Breast epithelium (tissue), 4 donors: ENCODE data around the gene EHF. TPM values are rescaled to one million over a fixed set of nuclear protein-coding genes. Genes with fewer than 3 reads are reported as not detected.

Experiments
- DNase-seq, 2 donors: peaks; one replicate each; pipeline ENCODE4 v3.0.0-alpha.2; 2019; ENCODE audit warnings: low spot score in 2 of 2
- H3K27ac ChIP-seq, 2 donors: fragments of 200-600 bp; sonication (generic) in 1 of 2; one replicate each; pipeline ENCODE4 v1.5.1; 2016 to 2019; ENCODE audit warnings: mild to moderate bottlenecking in 1 of 2
- H3K27me3 ChIP-seq, 2 donors: fragments of 200-600 bp; sonication (generic) in 1 of 2; one replicate each; pipeline versions ENCODE4 v1.5.1 to v1.6.0; 2017 to 2019; ENCODE audit warnings: control low read depth in 1 of 2, mild to moderate bottlenecking in 1 of 2
- H3K36me3 ChIP-seq: fragments of 200-600 bp; one replicate; pipeline ENCODE4 v1.5.1; 2019
- H3K4me1 ChIP-seq, 2 donors: fragments of 200-600 bp; sonication (generic); one replicate each; pipeline ENCODE4 v1.5.1; 2016 to 2019; ENCODE audit warnings: control low read depth in 1 of 2
- H3K4me3 ChIP-seq, 3 donors: fragments of 200-600 bp; sonication (generic); 1 replicate in 2 of 3; 2 replicates in 1 of 3; pipeline ENCODE4 v1.5.1; 2016 to 2019; ENCODE audit warnings: mild to moderate bottlenecking in 3 of 3, moderate library complexity in 2 of 3
- H3K9me3 ChIP-seq, 2 donors: fragments of 200-600 bp; sonication (generic) in 1 of 2; one replicate each; pipeline ENCODE4 v1.5.1; 2016 to 2019; ENCODE audit warnings: control low read depth in 1 of 2
- POLR2A ChIP-seq: fragments of 450-650 bp; IDR thresholded peaks from one replicate; pipeline ENCODE4 v1.6.1; 2016; ENCODE audit warnings: antibody characterized with exemption, mild to moderate bottlenecking, moderate library complexity
- POLR2AphosphoS5 ChIP-seq, 3 donors: sonication (generic); formaldehyde crosslinking; IDR thresholded peaks; one replicate each; pipeline ENCODE4 v1.6.1; 2017; ENCODE audit warnings: antibody characterized with exemption in 3 of 3
- intact Hi-C: fragments of 100-400 bp; cut with DNase I; formaldehyde crosslinking; loops from one replicate; pipeline ENCODE4 v1.15.1; 2023; ENCODE audit warnings: low total_unique reads
- total RNA-seq, 3 donors: library from RNA; depleted of rRNA; stranded (reverse); fragments of >200 nt; gene quantifications; one replicate each; pipeline ENCODE4 v1.1.0, GENCODE V29; 2016
- TF ChIP-seq, protein P1 (sequence below), 3 donors: fragments of 450-650 bp; IDR thresholded peaks; one replicate each; pipeline ENCODE4 v1.5.1; 2016 to 2017; ENCODE audit warnings: antibody characterized with exemption in 3 of 3, mild to moderate bottlenecking in 3 of 3, moderate library complexity in 3 of 3

Gene EHF
- total RNA-seq, 3 donors from 2014 or later, result 0.16 to 392 (median 132) TPM

DNA sequence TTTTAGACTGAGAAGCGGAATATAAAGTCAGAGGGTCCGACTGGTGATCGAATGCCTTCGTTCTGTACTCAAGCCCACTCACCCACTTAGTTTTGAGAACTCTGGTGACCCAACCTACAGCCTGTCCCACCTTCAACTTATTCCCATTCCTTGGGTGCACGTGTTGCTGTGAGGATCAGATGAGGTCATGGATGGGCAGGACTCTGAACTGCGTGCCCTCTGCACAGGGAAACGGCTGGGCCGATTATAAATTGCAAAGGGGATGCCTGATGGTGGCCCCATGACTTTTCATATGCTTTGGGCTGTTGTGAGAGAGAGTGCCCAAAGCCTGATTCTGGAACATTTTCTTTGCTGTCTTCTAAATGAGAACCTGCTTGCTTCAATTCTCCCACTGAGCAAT, 16.0 kb upstream of the EHF start:
- intact Hi-C loops, result no loop called here
- TF ChIP-seq, protein P1, sequence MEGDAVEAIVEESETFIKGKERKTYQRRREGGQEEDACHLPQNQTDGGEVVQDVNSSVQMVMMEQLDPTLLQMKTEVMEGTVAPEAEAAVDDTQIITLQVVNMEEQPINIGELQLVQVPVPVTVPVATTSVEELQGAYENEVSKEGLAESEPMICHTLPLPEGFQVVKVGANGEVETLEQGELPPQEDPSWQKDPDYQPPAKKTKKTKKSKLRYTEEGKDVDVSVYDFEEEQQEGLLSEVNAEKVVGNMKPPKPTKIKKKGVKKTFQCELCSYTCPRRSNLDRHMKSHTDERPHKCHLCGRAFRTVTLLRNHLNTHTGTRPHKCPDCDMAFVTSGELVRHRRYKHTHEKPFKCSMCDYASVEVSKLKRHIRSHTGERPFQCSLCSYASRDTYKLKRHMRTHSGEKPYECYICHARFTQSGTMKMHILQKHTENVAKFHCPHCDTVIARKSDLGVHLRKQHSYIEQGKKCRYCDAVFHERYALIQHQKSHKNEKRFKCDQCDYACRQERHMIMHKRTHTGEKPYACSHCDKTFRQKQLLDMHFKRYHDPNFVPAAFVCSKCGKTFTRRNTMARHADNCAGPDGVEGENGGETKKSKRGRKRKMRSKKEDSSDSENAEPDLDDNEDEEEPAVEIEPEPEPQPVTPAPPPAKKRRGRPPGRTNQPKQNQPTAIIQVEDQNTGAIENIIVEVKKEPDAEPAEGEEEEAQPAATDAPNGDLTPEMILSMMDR (IDR thresholded peaks at IDR 0.05), result no peak
- TF ChIP-seq POLR2A (no peak), POLR2AphosphoS5 (IDR thresholded peaks at IDR 0.05) (no peak)
- Histone ChIP-seq H3K9me3 (no peaks in the 10 kb centered on the region), H3K4me1 (no peaks in the 10 kb centered on the region), H3K36me3 (no peaks in the 10 kb centered on the region), H3K4me3 (no peak overlapping the region), H3K27me3 (no peaks in the 10 kb centered on the region), H3K27ac (no peak overlapping the region)
- DNase-seq, result no peak

DNA sequence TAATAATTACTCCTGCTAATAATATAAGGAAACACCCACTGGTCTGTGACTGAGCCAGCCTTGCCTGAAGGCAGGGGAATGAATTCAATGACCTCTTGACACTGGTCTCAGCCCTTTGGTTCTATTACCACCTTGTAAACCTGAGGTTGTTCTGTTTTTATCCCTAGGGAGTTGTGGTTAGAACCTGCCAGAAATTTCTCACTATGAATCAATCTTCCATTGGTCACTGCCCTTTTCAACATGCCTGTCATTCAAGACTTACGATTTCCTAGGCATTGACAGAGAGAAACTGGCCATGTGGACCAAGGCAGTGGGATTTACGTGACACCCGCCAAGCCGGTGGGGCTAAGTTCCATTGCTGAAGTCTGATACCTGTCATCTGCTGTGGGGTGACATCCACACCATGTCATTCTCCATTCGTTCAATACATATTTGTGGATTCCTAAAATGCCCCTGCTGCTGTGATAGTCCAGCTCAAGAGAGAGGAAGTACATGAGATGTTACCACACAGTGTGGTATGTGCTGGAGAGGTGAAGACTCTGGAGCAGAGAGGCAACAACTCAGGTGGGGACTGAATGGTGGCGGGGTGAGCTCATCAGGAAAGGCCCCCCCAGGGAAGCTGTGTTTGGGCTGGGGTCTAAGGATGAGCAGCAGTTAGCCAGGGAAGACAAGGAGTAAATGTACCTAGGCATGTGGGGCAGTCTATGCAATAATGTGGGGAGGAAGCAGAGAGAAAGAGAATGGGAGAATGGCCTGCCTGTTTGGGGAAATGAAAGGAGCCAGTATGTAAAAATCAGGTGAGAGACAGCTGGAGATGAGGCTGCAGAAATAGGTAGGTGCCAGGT, 15.2 kb upstream of the EHF start:
- no peak for DNase-seq
- H3K4me3 ChIP-seq, result no peak overlapping the region
- H3K36me3 ChIP-seq, result no peaks in the 10 kb centered on the region
- no peaks in the 10 kb centered on the region for H3K9me3 ChIP-seq
- TF ChIP-seq POLR2A (no peak), POLR2AphosphoS5 (IDR thresholded peaks at IDR 0.05) (no peak)
- TF ChIP-seq, protein P1 (IDR thresholded peaks at IDR 0.05), result no peak
- intact Hi-C loops, result no loop called here
- H3K27ac ChIP-seq, result no peak overlapping the region
- H3K27me3 ChIP-seq, result no peaks in the 10 kb centered on the region
- no peaks in the 10 kb centered on the region for H3K4me1 ChIP-seq

DNA sequence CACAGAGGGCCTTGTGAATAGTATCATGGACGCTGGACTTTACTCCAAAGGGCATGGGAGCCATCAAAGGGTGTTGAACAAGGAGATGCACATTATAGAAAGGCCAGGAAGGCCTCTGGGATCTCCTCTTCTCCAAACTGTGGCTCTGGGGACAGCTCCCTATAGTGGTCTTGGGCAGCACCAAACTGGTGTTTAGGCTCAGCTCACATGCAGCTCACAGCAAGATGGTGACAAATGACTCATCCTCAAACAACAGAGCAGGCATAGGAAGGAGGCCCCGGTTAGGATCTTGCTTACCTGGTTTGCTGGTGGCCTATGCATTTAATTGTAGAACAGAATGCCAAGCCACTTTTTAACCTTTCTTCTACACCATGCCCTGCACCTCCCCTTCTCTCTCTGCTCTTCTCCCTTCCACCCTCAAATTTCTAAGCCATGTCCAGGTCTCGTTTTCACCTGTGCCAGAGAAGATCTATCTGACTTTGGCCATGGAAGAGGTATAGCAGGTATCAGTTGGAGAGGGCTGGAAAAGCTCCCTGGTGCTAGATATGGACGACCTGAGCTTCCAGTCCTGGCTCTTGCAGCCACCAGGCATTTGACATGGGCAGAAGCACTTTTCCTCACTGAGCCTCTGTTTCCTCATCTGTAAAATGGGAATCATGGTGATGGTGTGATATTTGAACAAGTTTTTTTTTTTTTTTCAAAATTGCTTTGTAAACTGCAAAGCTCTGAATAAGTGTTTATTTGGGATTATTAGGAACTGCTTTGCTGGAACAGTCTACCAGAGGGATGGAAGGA, 14.4 kb upstream of the EHF start:
- Histone ChIP-seq H3K4me1 (no peaks in the 10 kb centered on the region), H3K27ac (no peak overlapping the region), H3K4me3 (no peak overlapping the region), H3K27me3 (no peaks in the 10 kb centered on the region), H3K9me3 (no peaks in the 10 kb centered on the region), H3K36me3 (no peaks in the 10 kb centered on the region)
- intact Hi-C loops, result no loop called here
- DNase-seq, result no peak
- TF ChIP-seq, protein P1 (IDR thresholded peaks at IDR 0.05), result no peak
- TF ChIP-seq POLR2A, result no peak
- no peak for TF ChIP-seq POLR2AphosphoS5 (IDR thresholded peaks at IDR 0.05)

DNA sequence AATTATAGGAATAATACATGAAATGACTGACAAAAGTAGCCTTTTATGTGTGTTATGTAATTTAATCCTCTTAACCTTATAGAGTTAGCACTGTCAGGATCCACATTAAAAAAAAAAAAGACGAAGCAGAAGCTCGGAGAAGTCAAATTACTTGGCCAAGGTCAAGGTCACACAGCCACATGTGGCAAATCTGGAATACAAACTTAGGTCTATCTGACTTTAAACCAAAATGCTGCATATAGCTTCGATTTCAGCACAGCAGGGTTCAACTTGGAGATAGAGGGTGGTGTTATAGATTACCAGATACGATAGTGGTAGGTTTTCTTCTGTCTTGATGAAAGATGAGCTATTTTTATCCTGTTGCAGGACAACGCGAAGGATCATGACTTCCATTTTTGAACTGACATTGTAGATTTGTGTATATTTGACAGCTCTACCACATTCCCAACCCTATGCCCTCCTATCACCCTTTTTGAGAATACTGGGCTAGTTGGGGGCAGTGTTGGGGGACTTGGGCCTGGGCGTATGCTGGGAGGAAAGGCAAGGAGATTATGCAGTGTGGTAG, 11.6 kb upstream of the EHF start:
- no peaks in the 10 kb centered on the region for H3K27me3 ChIP-seq
- H3K4me3 ChIP-seq, result no peak overlapping the region
- no peaks in the 10 kb centered on the region for H3K9me3 ChIP-seq
- H3K27ac ChIP-seq, result no peak overlapping the region
- intact Hi-C loops, result no loop called here
- H3K4me1 ChIP-seq, result no peaks in the 10 kb centered on the region
- H3K36me3 ChIP-seq, result no peaks in the 10 kb centered on the region
- no peak for DNase-seq
- TF ChIP-seq POLR2A (no peak), POLR2AphosphoS5 (IDR thresholded peaks at IDR 0.05) (no peak)
- TF ChIP-seq, protein P1 (IDR thresholded peaks at IDR 0.05), result no peak

DNA sequence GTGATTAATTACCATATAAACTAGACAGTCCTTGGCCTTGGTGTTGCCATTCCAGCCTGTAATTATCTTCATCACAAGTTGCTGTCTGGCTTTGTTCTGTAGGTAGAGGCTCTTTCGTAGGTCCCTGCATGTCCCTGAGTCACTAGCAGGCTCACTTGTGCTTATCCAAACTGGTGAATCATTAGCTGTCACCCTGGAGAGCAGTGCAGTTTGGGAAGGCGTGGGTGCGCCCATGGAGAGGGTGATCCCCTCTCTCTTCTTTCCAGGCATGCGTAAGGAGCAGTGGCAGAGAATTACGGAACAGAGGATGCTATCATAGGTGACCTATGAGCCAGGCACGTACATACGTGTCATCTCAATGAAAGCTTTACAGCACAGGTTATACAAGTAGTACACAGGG, 11.0 kb upstream of the EHF start:
- Histone ChIP-seq H3K27ac (no peak overlapping the region), H3K4me3 (no peak overlapping the region), H3K9me3 (no peaks in the 10 kb centered on the region), H3K4me1 (no peaks in the 10 kb centered on the region), H3K27me3 (no peaks in the 10 kb centered on the region), H3K36me3 (no peaks in the 10 kb centered on the region)
- TF ChIP-seq POLR2AphosphoS5 (IDR thresholded peaks at IDR 0.05) (no peak), POLR2A (no peak)
- TF ChIP-seq, protein P1 (IDR thresholded peaks at IDR 0.05), result no peak
- no peak for DNase-seq
- intact Hi-C loops, result no loop called here
